Activated naive CD8-positive, alpha-beta T cell treated with anti-CD3 and anti-CD28 coated beads for 36 hours (primary cell): ENCODE data around the gene ADRA2A. TPM values are rescaled to one million over a fixed set of nuclear protein-coding genes. Genes with fewer than 3 reads are reported as not detected.

Source experiments
- DNase-seq: peaks from one replicate; pipeline ENCODE4 v3.0.0; 2021
- H3K27ac Mint-ChIP-seq: one replicate; pipeline ENCODE4 v1.8.0; 2022; ENCODE audit warnings: mild to moderate bottlenecking, moderate library complexity, mixed read lengths
- H3K27me3 Mint-ChIP-seq: one replicate; pipeline ENCODE4 v1.8.0; 2022; ENCODE audit warnings: mild to moderate bottlenecking, mixed read lengths
- H3K36me3 Mint-ChIP-seq: one replicate; pipeline ENCODE4 v1.8.0; 2021; ENCODE audit warnings: mild to moderate bottlenecking, mixed read lengths
- H3K4me1 Mint-ChIP-seq: one replicate; pipeline ENCODE4 v1.8.0; 2021; ENCODE audit warnings: mixed read lengths
- H3K4me3 Mint-ChIP-seq: one replicate; pipeline ENCODE4 v1.8.0; 2022; ENCODE audit warnings: mild to moderate bottlenecking, moderate library complexity, mixed read lengths
- H3K9me3 Mint-ChIP-seq: one replicate; pipeline ENCODE4 v1.8.0; 2022; ENCODE audit warnings: mixed read lengths
- total RNA-seq, 2 experiments: library from RNA; stranded (reverse); gene quantifications; one replicate each; pipeline ENCODE4 v1.2.3, GENCODE V29; 2021

Gene ADRA2A
- total RNA-seq, 2 experiments from 2014 or later, result not detected

DNA sequence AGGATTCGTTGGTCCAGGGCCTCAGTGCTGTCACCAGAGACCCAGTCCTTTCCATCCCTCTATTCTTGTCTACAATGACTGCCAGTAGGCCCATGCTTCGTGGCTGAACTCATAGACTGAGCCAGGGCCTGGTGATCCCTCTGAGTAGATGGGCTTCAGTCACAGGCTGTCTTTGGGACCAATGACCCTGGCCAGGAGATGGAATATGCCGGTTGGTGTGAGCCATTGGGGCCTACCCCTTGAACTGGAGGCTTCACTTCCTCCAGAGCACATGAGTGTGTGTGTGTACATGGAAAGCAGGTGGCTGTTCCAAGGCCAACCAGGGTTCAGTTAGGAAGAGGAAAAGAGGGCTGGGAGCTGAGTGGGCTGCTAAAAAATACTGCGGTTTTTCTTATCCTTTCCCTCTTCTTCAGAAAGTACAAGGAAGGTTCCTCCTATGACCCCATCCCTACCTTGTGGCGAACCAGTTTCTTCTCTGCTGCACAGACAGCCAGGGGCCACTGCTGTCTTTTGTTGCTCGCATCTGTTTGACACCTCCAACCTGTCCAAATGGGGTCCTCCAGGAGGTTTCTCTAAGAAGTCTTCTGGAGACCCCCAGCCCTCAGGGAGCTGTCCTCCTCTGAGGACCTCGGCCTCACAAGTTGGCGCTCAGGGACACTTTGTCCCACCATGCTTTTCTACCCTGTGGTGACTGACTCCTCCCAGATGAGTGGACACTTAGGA is 36.6 kb downstream of the ADRA2A start:
- Mint-ChIP-seq H3K4me3 (no peak overlapping the region), H3K27me3 (no peaks in the 10 kb centered on the region), H3K9me3 (no peaks in the 10 kb centered on the region), H3K4me1 (peaks cover 7% of the 10 kb centered on the region), H3K36me3 (no peaks in the 10 kb centered on the region), H3K27ac (no peak overlapping the region)
- DNase-seq, result no peak

DNA sequence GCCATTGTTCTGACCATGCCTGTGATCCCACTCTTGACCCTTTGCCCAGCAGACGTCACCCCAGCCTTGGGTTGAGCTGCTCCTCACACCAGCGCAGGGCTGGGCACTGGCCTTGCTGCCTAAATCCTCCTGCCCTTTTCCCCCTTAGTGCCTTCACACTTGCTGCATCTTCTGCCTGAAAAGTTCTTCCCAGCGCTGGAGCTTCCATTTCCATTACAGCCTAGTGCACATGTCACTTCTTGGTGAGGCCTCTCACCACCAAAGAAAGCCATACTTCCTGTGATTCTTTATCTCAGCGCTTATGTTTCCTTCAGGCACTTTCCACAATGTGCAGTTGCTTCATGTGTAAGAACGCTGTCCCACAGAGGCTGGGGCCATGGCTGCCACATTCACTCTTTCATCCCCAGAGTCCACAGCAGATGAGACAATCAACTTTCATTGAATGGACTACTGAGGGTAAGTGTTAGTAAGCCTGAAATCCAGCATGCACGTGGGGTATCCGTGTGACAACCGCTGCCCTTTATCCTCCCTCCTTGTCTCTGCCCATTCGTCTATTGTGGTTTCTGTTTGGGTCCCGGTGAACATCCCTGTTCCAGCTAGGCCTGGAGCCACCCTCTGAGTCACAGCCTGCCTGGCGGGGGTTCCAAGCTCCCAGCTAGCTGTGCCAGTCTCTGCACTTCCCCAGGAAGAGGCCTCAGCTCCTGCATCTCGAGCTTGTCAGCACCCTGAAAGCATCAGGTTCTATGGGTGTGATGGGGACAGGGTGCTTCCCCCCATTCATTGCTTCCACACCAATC is 37.3 kb downstream of the ADRA2A start:
- H3K4me1 Mint-ChIP-seq, result peaks cover 7% of the 10 kb centered on the region
- H3K4me3 Mint-ChIP-seq, result no peak overlapping the region
- no peak overlapping the region for H3K27ac Mint-ChIP-seq
- no peak for DNase-seq
- H3K36me3 Mint-ChIP-seq, result no peaks in the 10 kb centered on the region
- no peaks in the 10 kb centered on the region for H3K9me3 Mint-ChIP-seq
- H3K27me3 Mint-ChIP-seq, result no peaks in the 10 kb centered on the region

DNA sequence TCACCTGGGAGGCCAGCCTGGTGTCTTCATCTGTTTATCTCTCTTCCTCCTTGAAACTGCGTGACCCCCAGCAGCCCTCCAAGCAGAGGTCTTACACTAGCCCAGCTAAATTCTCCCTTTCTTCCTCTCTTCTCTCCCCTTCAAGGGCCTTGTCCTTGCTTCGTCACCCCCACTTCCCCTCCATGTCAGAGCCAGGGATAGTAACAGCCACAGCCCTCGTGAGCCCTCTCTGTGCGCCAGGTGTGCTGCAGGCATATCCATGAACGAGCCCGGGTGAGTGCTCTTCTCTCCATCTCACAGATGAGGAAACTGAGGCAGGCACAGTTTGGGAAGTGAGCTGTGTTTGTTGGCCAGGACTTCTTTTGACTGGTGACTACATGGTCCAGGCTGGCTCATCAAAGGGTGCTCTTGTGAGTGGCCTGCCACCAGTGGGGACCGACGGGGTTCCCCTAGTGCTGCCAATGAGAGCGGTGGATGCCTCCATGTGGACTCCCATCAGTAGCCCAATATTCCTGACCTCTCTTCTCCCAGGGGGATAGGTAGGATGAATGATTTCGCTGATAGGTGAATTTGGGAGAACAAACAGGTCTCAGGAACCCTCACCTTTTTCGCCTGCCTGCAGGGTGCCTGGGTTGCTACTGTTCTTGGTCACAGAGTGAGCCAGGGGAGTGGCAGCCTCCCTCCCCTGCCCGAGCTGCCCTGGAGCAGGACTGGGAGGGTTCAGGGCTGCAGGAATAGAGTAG is 38.1 kb downstream of the ADRA2A start:
- DNase-seq, result no peak
- Mint-ChIP-seq H3K4me1 (peaks cover 7% of the 10 kb centered on the region), H3K27me3 (no peaks in the 10 kb centered on the region)

DNA sequence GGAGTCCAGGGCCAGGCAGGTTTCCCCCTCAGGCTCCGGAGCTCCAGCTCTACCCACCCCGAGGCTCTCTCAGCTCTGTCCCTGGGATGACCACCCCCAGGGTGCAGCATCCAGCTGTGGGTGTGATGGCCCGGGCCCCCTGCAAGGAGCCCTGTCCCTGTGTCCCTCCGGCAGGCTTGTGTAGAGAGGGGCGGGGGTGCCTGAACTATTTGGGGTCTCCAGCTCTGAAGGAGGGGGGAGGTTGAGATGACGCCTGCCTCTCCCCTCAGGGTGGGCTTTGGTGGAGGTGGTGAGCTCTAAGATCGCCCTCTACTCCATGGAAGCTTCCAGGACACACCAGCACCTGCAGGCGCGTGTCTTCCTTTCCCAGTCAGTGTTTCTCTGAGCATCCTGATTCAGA is 39.4 kb downstream of the ADRA2A start:
- DNase-seq, result no peak
- Mint-ChIP-seq H3K36me3 (no peaks in the 10 kb centered on the region), H3K4me3 (no peak overlapping the region), H3K27me3 (no peaks in the 10 kb centered on the region), H3K9me3 (no peaks in the 10 kb centered on the region), H3K27ac (no peak overlapping the region), H3K4me1 (peaks cover 7% of the 10 kb centered on the region)

More for the DNA sequence above, 38.1 kb downstream of the ADRA2A start:
- H3K27ac Mint-ChIP-seq, result no peak overlapping the region
- no peaks in the 10 kb centered on the region for H3K9me3 Mint-ChIP-seq
- H3K36me3 Mint-ChIP-seq, result no peaks in the 10 kb centered on the region
- H3K4me3 Mint-ChIP-seq, result no peak overlapping the region

DNA sequence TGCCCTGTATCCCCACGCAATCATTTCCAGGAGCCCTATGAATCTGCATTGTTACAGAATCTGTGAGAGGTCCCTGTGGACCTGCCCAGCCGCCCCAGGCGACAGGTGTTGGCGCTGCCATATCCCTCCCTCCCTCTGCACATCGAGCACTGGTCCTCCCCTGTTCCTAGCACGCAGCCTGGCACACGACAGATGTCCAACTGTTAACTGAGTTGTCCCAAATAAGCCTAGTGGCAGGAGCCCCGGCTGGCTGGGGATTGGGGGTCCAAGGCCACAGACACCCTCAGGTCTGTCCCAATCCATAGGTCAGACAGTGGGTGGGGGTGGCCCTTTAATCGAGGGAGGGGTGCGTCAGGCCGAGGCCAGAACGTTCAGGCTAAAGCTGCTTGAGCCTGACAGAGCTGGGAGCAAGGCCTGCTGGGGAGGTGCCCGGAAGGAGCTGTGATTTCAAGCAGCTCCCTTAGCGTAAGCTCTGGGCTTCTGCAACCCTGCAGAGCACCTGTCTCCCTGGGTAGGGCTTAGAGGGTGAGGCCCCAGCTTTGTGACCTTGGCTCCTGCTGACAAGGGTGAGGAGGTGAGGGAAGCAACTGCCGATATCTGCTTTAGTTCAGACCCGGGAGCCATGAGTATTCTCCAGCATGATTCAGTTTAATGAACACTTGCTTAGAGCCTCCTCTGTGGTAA is 40.1 kb downstream of the ADRA2A start:
- Mint-ChIP-seq H3K4me1 (peaks cover 7% of the 10 kb centered on the region), H3K4me3 (no peak overlapping the region), H3K27me3 (no peaks in the 10 kb centered on the region), H3K27ac (no peak overlapping the region), H3K9me3 (no peaks in the 10 kb centered on the region), H3K36me3 (no peaks in the 10 kb centered on the region)
- DNase-seq, result no peak

DNA sequence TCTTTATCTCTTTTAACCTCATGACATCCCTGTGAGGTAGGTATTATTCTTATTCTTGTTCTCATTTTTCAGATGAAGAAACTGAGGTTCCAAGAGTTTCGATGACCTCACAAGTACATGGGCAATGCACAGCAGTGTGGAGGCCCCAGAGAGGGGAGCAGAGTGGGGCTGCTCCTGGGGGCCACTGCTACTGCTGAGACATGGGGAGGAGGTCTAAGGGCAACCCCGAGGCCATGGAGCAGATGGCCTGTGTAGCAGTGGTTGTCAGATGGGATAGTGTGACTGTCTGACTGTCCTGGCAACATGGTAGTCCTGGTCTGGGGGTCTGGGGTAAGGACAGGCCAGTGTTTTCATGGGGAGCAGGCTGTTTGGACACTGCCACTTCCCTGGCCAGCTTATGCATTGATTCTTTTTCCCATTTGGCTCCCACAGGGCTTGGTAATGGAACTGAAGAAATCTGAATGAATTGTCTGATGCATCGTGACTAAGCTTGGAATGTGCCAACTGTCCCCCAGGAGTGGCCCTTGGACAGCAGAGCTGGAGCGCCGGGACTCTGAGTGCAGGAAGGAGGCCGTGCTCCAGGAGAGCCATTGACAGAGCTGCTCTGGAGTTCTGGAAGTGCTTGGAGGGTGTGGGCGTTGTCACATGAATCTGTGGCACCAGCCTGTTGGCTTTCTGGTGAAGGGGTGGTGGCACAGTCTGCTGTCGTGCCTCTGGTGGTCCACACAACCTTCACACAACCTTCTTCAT is 40.9 kb downstream of the ADRA2A start:
- no peaks in the 10 kb centered on the region for H3K9me3 Mint-ChIP-seq
- H3K36me3 Mint-ChIP-seq, result no peaks in the 10 kb centered on the region
- no peak overlapping the region for H3K27ac Mint-ChIP-seq
- H3K4me3 Mint-ChIP-seq, result no peak overlapping the region
- DNase-seq, result no peak
- peaks cover 7% of the 10 kb centered on the region for H3K4me1 Mint-ChIP-seq
- H3K27me3 Mint-ChIP-seq, result no peaks in the 10 kb centered on the region

DNA sequence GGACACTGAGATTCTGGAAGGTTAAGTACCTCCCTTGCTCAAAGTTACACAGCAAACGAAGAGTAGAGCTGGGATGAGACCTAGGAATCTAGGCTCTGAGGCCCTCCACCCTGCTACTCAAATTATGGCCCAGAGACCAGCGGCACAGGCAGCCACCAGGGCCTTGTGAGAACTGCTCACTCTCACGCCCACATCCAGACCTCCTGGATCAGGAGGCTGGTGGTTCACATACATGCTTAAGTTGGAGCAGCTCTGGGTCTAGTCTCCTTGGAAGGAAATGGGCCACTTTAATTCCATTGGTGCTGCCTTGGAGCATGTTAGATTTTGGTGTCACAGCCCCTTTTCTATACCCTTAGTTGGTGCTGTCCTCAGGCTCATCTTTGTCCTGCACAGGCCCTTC is 41.9 kb downstream of the ADRA2A start:
- Mint-ChIP-seq H3K27ac (no peak overlapping the region), H3K4me1 (peaks cover 7% of the 10 kb centered on the region), H3K4me3 (no peak overlapping the region), H3K36me3 (no peaks in the 10 kb centered on the region), H3K9me3 (no peaks in the 10 kb centered on the region), H3K27me3 (peaks cover 3% of the 10 kb centered on the region)
- no peak for DNase-seq

DNA sequence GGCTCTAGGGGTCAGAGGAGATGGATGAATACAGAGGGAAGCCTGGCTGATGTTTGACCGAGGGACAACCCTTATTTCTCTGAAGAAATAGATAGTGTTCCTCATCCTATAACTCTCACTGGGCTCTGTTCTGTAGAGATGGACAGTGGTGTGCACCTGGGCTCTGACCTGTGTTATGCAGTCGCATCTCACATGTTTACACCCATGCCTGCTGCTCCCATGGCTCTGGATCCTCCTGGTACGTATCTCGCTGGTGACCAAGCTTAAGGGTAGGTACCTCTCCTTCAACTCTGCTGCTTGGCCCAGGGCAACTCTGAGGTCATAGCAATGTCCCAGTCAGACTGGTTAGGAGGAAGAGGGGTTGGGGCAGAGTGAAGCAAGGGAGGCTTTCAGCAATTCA is 42.8 kb downstream of the ADRA2A start:
- H3K36me3 Mint-ChIP-seq, result no peaks in the 10 kb centered on the region
- H3K27me3 Mint-ChIP-seq, result peaks cover 6% of the 10 kb centered on the region
- peaks cover under 1% of the 10 kb centered on the region for H3K4me1 Mint-ChIP-seq
- DNase-seq, result no peak
- H3K9me3 Mint-ChIP-seq, result no peaks in the 10 kb centered on the region
- H3K4me3 Mint-ChIP-seq, result no peak overlapping the region
- no peak overlapping the region for H3K27ac Mint-ChIP-seq

DNA sequence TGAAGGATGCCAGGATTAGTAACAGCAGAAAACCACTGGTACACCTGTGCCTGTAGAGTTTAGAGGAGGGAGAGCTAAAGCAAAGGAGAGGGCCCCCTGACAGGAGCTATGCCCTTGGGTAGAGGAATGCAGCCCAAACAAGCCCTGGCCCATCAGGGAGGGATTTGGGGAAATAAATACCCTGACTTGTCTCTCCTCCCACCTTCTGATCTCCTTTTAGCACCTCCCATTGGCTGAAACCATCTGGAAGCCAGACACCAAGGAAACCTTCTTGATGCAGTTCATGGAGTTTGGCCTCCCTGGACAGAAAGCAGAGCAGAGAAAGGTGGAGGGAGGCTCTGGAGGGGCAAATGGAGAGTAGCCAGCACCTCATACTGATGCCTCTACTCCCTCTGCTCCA is 45.3 kb downstream of the ADRA2A start:
- no peaks in the 10 kb centered on the region for H3K9me3 Mint-ChIP-seq
- H3K4me3 Mint-ChIP-seq, result no peak overlapping the region
- H3K4me1 Mint-ChIP-seq, result no peaks in the 10 kb centered on the region
- H3K27ac Mint-ChIP-seq, result no peak overlapping the region
- H3K27me3 Mint-ChIP-seq, result peaks cover 14% of the 10 kb centered on the region
- no peak for DNase-seq
- H3K36me3 Mint-ChIP-seq, result no peaks in the 10 kb centered on the region

DNA sequence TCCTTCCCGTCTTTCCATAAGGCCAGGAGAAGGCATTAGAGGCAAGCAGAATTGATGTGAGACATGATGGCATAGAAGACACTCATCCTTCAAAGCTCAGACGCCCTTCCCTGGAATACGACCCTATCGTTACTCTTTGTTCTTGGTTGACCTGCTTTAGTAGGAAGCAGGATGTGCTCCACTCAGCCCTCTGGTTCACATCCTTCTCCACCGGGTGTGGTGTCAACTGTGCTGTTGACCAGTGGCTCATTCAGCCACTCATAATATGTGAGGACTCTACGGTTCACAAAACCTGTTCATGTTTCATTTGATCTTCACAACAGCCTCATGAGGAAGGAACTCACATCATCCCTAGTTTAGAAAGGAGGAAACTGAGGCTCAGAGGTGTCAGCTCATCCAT is 47.1 kb downstream of the ADRA2A start:
- Mint-ChIP-seq H3K27me3 (peaks cover 14% of the 10 kb centered on the region), H3K9me3 (no peaks in the 10 kb centered on the region), H3K36me3 (no peaks in the 10 kb centered on the region), H3K27ac (no peak overlapping the region), H3K4me1 (no peaks in the 10 kb centered on the region), H3K4me3 (no peak overlapping the region)
- DNase-seq, result no peak

DNA sequence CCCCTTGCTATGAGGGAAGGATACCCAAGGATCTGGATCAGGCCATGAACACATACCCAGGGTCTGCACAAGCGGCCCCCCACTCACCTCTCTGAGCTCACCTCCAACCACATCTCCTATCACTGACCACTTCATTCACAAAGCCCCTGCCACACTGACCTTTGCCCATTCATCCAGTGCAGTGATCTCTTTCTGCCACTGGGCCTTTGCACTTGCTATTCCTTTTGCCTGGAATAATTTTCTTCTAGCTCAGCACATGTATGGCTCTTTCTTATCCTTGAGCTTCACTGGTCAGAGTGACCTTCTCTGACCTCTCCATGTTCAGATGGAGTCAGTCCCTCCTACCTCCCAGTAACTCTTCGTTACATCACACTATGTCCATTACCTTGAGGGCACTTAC is 48.3 kb downstream of the ADRA2A start:
- H3K36me3 Mint-ChIP-seq, result no peaks in the 10 kb centered on the region
- no peak overlapping the region for H3K27ac Mint-ChIP-seq
- no peak for DNase-seq
- no peaks in the 10 kb centered on the region for H3K9me3 Mint-ChIP-seq
- H3K4me1 Mint-ChIP-seq, result no peaks in the 10 kb centered on the region
- H3K27me3 Mint-ChIP-seq, result peaks cover 17% of the 10 kb centered on the region
- no peak overlapping the region for H3K4me3 Mint-ChIP-seq

DNA sequence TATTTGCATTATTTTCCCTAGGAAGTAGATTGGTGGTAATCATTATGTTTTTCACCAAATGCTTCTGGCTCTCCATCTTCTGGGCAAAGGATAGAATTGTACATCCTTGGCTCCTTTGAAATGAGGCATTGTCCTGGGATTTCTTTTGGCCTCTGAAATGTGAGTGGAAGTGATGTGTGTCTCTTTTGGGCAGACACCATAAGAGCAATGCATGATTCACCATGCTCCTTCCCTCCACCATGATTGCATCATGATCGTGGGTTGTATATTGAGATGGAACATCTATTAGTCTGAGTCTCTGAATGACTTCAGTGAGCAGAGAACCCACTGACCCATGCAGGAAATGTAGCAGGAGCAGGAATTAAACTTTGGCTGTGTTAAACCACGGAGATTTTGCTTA is 49.2 kb downstream of the ADRA2A start:
- H3K4me3 Mint-ChIP-seq, result no peak overlapping the region
- H3K4me1 Mint-ChIP-seq, result no peaks in the 10 kb centered on the region
- DNase-seq, result no peak
- peaks cover 17% of the 10 kb centered on the region for H3K27me3 Mint-ChIP-seq
- H3K27ac Mint-ChIP-seq, result no peak overlapping the region
- no peaks in the 10 kb centered on the region for H3K36me3 Mint-ChIP-seq
- no peaks in the 10 kb centered on the region for H3K9me3 Mint-ChIP-seq

DNA sequence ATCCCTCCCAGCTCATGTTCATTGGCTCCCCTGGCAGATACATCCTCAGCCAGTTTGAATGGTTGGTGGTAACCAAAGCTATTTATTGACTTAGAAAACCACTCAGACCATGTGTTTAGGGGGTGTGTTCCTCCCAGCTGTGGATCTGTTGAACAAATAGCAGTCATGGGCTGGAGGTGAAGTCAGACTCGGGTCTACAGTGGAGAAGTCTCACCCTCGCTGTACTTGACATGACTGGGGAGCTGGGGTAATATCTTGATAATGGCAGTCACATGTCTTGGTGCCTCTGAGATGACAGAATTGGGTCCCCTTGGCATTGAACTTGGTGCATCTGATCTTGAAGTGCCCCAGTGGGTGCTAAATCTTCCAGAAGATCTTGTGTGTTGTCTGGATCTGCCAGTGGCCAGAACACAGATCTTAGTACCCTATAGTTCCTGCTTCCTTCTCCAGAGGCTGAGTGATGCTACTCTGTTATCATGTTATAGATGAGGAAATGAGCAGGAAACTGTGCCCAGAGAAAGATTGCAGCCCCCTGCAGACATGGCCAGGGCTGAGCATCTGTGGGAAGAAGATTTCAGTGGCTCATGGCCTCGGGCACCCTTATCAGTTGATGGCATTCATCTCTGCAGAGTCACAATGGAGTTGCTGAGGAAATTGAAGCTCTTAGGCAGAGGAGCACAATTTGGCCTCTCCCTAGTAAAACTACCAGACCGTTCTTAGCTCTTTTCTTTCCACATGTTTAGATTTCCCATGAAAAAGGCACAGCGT is 50.4 kb downstream of the ADRA2A start:
- H3K4me1 Mint-ChIP-seq, result no peaks in the 10 kb centered on the region
- H3K9me3 Mint-ChIP-seq, result no peaks in the 10 kb centered on the region
- H3K36me3 Mint-ChIP-seq, result no peaks in the 10 kb centered on the region
- no peak overlapping the region for H3K4me3 Mint-ChIP-seq
- no peak overlapping the region for H3K27ac Mint-ChIP-seq
- no peak for DNase-seq
- H3K27me3 Mint-ChIP-seq, result peaks cover 17% of the 10 kb centered on the region
